ENCODE data around the gene ARL14EP.
A peak's percentile ranks its signal among the peaks of the same experiment; 100 is the strongest.

ARL14EP gene

DNA sequence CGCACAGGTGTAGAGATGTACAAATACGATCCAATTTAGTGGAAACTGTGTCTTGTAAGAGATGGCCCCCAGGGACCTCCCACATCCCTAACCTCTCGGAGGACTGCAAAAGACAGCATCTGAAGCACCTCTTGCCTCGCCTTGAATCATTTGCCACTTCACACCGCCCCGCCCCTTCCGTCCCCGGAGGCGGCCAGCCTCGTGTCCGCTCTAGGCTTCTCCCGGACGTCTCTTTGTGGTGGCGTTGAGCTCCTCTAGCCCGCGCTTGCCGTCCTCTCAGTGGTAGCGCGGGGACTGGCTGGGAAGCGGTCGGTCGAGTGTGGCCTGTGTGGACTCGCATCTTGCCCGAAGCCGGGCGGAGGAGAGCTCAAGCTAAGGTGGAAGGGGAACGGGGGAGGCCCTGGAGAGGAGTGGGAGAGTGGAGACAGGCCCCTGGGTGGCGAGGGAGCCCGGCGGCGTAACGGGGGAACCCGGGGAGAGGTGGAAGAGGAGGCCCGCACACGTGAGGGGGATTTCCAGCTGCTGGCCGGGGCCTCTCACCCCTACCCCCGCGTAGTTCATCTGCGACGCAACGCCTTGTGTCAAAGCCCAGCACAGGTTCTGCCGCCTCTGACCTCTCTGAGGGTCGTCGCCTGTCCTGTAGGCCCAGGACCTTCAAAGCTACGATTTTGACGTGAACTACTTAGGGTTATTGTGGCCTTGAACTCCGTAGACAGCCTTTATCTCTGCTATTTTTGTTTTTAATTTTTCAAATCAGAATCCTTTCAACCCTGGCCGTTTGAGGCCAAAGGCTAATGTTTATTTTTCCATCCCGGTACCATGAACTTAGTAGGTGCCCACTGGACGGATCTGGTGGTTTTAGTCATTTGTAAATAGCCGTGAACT, at the start of gene ARL14EP:
Gene ARL14EP (plus strand): TSS at position 279 of the 885 bp plus-strand sequence. CDS start 7,845 bp downstream, outside the sequence.
- H3F3A ChIP-seq (ENCODE audit: insufficient read depth, low read length), result no peaks in the 10 kb centered on the region
- peaks cover 25% of the 10 kb centered on the region for H3K36me3 ChIP-seq (ENCODE audit: insufficient read depth, low read length)
- H4K20me1 ChIP-seq (ENCODE audit: insufficient read depth, low read length), result no peaks in the 10 kb centered on the region
- no peaks in the 10 kb centered on the region for H3K9me2 ChIP-seq (ENCODE audit: low read depth, low read length)
- peak within 1 kb of the TSS; percentile 86 for H3K27ac ChIP-seq (ENCODE audit: low read depth, low read length, poor library complexity, severe bottlenecking)
- peaks cover 47% of the 10 kb centered on the region for H3K4me1 ChIP-seq (ENCODE audit: insufficient read depth, low read length, severe bottlenecking)
- H3K79me2 ChIP-seq (ENCODE audit: insufficient read depth, low read length), result peaks cover 49% of the 10 kb centered on the region
- no peak for TF ChIP-seq EZH2 (IDR thresholded peaks at IDR 0.05; ENCODE audit: borderline replicate concordance, low read length)
- TF ChIP-seq, protein P1, sequence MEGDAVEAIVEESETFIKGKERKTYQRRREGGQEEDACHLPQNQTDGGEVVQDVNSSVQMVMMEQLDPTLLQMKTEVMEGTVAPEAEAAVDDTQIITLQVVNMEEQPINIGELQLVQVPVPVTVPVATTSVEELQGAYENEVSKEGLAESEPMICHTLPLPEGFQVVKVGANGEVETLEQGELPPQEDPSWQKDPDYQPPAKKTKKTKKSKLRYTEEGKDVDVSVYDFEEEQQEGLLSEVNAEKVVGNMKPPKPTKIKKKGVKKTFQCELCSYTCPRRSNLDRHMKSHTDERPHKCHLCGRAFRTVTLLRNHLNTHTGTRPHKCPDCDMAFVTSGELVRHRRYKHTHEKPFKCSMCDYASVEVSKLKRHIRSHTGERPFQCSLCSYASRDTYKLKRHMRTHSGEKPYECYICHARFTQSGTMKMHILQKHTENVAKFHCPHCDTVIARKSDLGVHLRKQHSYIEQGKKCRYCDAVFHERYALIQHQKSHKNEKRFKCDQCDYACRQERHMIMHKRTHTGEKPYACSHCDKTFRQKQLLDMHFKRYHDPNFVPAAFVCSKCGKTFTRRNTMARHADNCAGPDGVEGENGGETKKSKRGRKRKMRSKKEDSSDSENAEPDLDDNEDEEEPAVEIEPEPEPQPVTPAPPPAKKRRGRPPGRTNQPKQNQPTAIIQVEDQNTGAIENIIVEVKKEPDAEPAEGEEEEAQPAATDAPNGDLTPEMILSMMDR (IDR thresholded peaks at IDR 0.05; ENCODE audit: low read length), result no peak
- H3K4me2 ChIP-seq (ENCODE audit: low read length), result peak within 1 kb of the TSS; percentile 98
- H3K9me3 ChIP-seq (ENCODE audit: low read length), result no peaks in the 10 kb centered on the region
- H3K4me3 ChIP-seq (ENCODE audit: low read depth, low read length, poor library complexity, severe bottlenecking), result peak within 1 kb of the TSS; percentile 87
- peak within 1 kb of the TSS; percentile 89 for H3K9ac ChIP-seq (ENCODE audit: low read length)
- H2AFZ ChIP-seq (ENCODE audit: low read length), result peak within 1 kb of the TSS; percentile 38; the same call in 1 of the 2 replicates
- H3K27me3 ChIP-seq (ENCODE audit: insufficient read depth, low read length), result no peaks in the 10 kb centered on the region

DNA sequence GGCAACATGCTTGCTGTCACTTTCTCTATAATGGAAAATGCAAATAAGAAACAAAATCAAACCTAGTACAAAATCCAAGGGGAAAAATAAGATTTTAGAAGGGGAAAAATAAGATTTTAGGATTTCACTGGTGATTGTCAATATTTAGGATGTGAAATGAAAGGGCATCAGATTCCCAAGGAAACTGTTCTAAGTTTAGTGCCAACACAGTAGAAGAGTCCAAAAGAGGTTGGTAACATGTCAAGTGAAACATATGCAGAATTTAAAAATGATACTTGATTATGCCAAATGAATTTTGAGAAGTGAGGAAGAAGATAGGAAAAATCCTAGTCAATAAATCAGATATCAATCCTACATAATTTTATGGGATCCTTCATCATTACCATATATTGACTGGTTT, 45.7 kb upstream of the ARL14EP start:
- Histone ChIP-seq H3K9ac (ENCODE audit: low read length) (no peak overlapping the region), H3K9me2 (ENCODE audit: low read depth, low read length) (no peaks in the 10 kb centered on the region), H4K20me1 (ENCODE audit: insufficient read depth, low read length) (no peaks in the 10 kb centered on the region), H3K4me3 (ENCODE audit: low read depth, low read length, poor library complexity, severe bottlenecking) (no peak overlapping the region), H3K4me2 (ENCODE audit: low read length) (no peak overlapping the region), H3K79me2 (ENCODE audit: insufficient read depth, low read length) (no peaks in the 10 kb centered on the region), H3K9me3 (ENCODE audit: low read length) (no peaks in the 10 kb centered on the region), H3K27me3 (ENCODE audit: insufficient read depth, low read length) (no peaks in the 10 kb centered on the region), H3F3A (ENCODE audit: insufficient read depth, low read length) (no peaks in the 10 kb centered on the region), H3K4me1 (ENCODE audit: insufficient read depth, low read length, severe bottlenecking) (no peaks in the 10 kb centered on the region), H3K27ac (ENCODE audit: low read depth, low read length, poor library complexity, severe bottlenecking) (no peak overlapping the region), H3K36me3 (ENCODE audit: insufficient read depth, low read length) (no peaks in the 10 kb centered on the region), H2AFZ (ENCODE audit: low read length) (no peak overlapping the region)
- no peak for TF ChIP-seq EZH2 (IDR thresholded peaks at IDR 0.05; ENCODE audit: borderline replicate concordance, low read length)
- TF ChIP-seq, protein P1 (IDR thresholded peaks at IDR 0.05; ENCODE audit: low read length), result no peak

DNA sequence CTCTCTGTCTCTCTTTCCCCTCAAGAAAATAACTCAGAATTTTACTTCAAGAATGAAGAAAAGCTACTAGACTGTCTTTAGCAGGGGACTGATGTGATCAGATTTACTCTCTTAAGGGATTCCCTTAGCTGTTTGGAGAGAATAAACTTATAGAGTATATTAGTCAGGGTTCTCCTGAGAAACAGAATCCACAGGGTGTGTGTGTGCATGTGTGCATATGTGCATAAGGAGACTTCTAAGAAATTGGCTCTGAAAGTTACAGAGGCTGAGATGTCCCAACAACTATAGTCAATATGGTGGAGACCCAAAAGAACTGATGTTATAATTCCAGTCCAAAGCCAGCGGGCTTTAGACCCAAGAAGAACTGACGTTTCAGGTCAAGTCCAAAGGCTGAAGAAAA, 43.1 kb upstream of the ARL14EP start:
- no peaks in the 10 kb centered on the region for H3K4me1 ChIP-seq (ENCODE audit: insufficient read depth, low read length, severe bottlenecking)
- H3K4me3 ChIP-seq (ENCODE audit: low read depth, low read length, poor library complexity, severe bottlenecking), result no peak overlapping the region
- H2AFZ ChIP-seq (ENCODE audit: low read length), result no peak overlapping the region
- no peaks in the 10 kb centered on the region for H3K79me2 ChIP-seq (ENCODE audit: insufficient read depth, low read length)
- no peaks in the 10 kb centered on the region for H4K20me1 ChIP-seq (ENCODE audit: insufficient read depth, low read length)
- H3F3A ChIP-seq (ENCODE audit: insufficient read depth, low read length), result no peaks in the 10 kb centered on the region
- no peaks in the 10 kb centered on the region for H3K9me3 ChIP-seq (ENCODE audit: low read length)
- no peaks in the 10 kb centered on the region for H3K36me3 ChIP-seq (ENCODE audit: insufficient read depth, low read length)
- no peaks in the 10 kb centered on the region for H3K27me3 ChIP-seq (ENCODE audit: insufficient read depth, low read length)
- TF ChIP-seq, protein P1 (IDR thresholded peaks at IDR 0.05; ENCODE audit: low read length), result no peak
- TF ChIP-seq EZH2 (IDR thresholded peaks at IDR 0.05; ENCODE audit: borderline replicate concordance, low read length), result no peak
- no peaks in the 10 kb centered on the region for H3K9me2 ChIP-seq (ENCODE audit: low read depth, low read length)
- no peak overlapping the region for H3K4me2 ChIP-seq (ENCODE audit: low read length)
- no peak overlapping the region for H3K9ac ChIP-seq (ENCODE audit: low read length)
- H3K27ac ChIP-seq (ENCODE audit: low read depth, low read length, poor library complexity, severe bottlenecking), result no peak overlapping the region

Measured in OCI-LY1 (cell line).